A673 (cell line): Measurements from ENCODE around the gene DSCAML1.

ENCODE experiments used
- CTCF ChIP-seq: fragments of 300-800, 200-600 bp; sonication (generic); conservative IDR thresholded peaks from 2 replicates; pipeline ENCODE4 v1.5.1; 2017; ENCODE audit warnings: low read depth, mild to moderate bottlenecking, antibody characterized with exemption, low read length, moderate library complexity, mixed read lengths
- EZH2 ChIP-seq: fragments of 200-600 bp; sonication (generic); IDR thresholded peaks from 2 replicates; pipeline ENCODE4 v1.6.1; 2017; ENCODE audit warnings: borderline replicate concordance, low read depth, mild to moderate bottlenecking, mixed read lengths, antibody characterized with exemption, low read length; ENCODE audit not compliant: poor library complexity, severe bottlenecking

GRCh38 chr11:117625237-117625636 lies 171.8 kb downstream of the DSCAML1 start:
- no peak for TF ChIP-seq EZH2
- TF ChIP-seq CTCF: no peak
